A172 (cell line): ENCODE results near the gene CNTN3. TPM values are rescaled to one million over a fixed set of nuclear protein-coding genes. Genes with fewer than 3 reads are reported as not detected.

Source experiments
- DNase-seq: peaks from one replicate; pipeline ENCODE4 v3.0.0-alpha.2; 2015; ENCODE audit warnings: low spot score
- total RNA-seq: library from RNA; depleted of rRNA; stranded (reverse); fragments of >200 nt; shearing (Covaris generic); gene quantifications from 2 replicates; pipeline ENCODE4 v1.2.3, GENCODE V29; 2014; rRNA removed

Gene CNTN3
- not detected in 2 replicates for total RNA-seq

- DNase-seq: no peak
Observed at GRCh38 chr3:74614107-74614967, at the start of gene CNTN3. CNTN3 (minus strand) TSS chr3:74614659; CDS start chr3:74521112, 93,547 bp downstream.

- no peak for DNase-seq
Observed at GRCh38 chr3:74663178-74663577, 48.7 kb upstream of the CNTN3 start.

DNA sequence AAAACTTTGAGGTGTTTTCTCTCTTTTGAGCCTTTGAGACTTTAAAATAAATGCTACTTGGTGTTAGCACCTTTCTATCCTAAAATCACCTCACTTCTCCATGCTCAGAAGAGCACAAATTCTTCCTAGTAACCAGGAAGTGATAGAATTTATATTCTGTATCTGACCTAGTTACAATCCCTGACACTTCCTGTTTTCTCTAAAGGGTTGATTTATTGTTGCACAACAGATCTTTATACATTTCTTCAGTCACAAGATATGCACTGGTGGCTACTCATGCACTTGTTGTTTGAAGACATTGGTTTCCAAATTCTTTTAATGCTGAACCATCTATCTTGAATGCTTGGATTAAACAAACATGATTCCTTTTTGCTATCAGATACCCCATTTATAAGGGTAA is 47.2 kb upstream of the CNTN3 start:
- no peak for DNase-seq

GRCh38 chr3:74651885-74652284 is 37.4 kb upstream of the CNTN3 start:
- no peak for DNase-seq

GRCh38 chr3:74651292-74651691 is 36.8 kb upstream of the CNTN3 start:
- no peak for DNase-seq

DNA sequence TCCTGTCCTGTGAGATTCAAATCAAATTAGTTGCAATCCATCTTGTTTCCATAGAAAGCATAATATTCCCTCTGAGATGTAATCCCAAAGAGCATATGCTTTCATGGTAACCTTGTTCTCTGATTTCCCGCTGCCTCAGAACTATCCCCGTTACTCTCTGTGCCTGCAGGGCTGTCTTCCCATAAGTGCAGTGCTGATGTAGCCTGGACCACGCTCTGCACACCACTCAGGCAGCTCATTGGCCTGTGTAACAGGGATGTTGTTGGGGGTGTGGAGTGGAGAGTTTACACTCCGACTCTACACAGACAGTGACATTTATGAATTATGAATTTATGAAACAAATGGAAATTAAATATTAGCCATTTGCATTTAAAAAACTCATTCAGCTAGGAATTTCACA is 33.6 kb upstream of the CNTN3 start:
- no peak for DNase-seq

DNA sequence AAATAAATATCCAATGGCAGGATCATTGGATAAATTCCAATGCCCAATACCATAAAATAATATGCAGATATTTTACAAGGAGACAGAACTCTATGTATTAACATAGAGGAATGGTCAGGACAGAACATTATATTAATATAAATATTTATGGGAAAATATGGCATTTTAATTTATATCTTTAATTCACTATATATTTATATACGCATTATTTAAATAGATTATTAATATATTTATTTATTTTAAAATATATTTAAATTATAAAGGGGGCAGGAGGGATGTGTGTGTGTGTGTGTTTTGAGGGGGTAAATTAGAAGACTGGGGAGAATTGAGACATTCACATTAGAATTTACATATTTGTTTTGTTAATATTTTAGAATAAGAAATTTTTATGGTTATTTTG is 31.6 kb upstream of the CNTN3 start:
- DNase-seq: no peak

GRCh38 chr3:74643636-74644035 is 29.2 kb upstream of the CNTN3 start:
- DNase-seq: no peak

- no peak for DNase-seq
Observed at GRCh38 chr3:74642876-74643275, 28.4 kb upstream of the CNTN3 start.

- DNase-seq: no peak
Observed at GRCh38 chr3:74640211-74640610, 25.8 kb upstream of the CNTN3 start.

DNA sequence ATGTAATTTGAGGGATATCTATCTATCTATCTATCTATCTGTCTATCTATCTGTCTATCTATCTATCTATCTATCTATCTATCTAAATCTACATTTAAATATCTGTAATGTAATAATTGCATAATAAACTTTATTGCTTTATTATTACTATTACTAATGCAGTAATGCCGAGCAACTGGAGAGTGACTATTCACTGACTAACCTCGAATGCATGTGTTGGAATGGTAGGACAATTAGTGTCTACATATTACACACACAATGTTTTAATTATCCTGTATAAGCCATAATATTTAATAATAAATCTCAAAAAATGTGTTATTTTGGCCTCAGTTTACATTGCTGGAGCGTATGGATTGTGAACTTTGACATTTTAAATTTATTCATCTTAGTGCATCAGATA is 25.2 kb upstream of the CNTN3 start:
- no peak for DNase-seq

DNA sequence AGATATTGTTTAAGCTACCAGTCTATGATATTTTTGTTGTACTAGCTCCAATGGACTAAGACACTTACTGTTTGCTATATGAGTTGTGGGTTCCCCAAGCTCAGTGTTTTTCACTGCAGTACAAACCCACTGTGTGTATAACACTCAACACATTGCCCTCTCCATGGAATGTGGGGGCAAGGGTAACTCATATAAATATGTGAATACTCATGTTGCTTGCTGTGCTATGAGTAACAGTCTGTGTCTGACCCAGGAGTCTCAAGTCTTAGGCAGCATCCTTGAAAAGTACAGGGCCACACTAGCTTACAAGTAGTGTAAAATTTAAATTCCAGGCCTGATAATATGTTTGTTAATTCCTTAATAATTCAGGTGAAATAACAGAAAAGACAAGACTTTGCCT is 22.5 kb upstream of the CNTN3 start:
- DNase-seq: no peak

DNA sequence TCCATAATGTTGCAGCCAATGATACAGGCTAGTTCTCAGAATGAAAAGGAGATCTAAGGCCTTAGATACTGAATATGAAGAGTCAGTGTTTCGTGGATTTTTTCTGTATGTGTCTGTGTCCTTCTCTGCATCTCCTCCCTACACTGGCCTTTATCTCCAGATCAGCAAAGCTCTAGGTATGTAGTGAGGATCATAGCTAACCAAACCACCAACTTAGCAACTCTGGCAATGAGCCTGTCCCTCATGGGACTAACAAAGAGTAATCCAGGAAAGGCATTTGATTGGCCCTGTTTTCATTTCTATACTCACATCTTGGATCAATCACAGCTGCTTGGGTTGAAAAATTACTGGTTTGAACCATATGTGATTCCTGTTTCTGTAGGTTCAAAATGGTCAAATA is 18.6 kb upstream of the CNTN3 start:
- no peak for DNase-seq

GRCh38 chr3:74631351-74632140 is 17.1 kb upstream of the CNTN3 start:
- DNase-seq: no peak

DNA sequence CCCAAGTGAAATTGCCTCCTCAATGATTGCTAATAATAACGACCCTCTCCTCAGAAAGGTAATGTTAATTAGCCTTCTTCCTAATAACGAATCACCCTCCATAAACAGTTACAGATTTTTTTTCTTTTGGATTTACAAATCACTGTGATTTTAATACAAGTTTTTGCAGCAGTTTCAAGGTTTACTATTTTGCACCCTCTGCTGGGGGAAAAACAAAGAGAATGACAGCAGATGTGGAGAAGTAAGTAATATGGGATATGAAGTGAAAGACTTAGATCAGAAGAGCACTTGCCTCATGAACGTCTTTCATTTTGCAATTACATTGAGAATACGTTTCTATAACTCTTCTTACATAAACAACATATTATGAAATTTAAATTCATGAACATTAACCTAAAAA is 16.1 kb upstream of the CNTN3 start:
- DNase-seq: no peak

DNA sequence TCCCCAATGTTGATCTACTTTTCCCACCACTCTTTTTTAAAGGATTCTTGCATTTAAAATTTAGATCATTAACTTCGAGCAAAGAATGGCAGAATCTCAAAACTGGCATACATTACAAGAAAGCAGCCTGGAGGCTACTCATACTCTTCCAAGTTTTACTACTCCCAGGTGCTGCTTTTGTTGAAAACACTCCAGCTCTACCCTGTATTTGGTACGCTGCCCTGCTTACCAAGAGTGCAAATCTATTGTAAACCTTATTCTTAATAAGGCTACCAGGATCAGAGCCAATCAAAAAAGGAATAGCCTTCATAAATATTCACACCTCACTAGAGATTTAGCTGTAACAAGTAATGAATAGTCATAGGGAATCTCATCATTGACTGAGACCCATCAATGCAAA is 11.6 kb upstream of the CNTN3 start:
- DNase-seq: no peak

- DNase-seq: no peak
Observed at GRCh38 chr3:74624301-74624700, 9.8 kb upstream of the CNTN3 start.

DNA sequence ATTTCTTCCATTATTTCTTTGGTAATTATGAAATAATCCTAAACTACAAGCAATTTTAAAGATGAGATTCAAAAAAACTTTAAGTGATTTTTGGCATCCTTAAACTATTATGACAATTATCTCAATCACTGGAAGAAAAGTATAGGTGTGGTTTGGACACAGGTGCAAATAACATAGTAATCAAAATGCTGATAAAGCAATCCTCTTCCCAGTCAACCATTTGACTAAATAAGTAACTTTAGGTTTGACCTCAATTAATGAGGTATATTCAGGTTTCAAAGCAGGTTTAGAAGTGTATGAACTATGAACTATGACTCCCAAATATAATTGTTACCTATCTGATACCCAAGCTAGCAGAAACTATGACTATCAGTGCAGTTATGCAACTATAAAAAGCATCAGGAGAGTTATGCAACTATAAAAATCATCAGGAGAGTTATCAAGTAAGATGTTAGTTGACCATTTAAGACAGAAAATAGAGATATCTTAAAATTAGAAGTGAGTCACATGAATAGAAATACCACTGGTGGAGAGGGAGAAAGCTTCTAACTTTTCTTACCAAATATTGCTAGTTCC is 8.9 kb upstream of the CNTN3 start:
- no peak for DNase-seq

- DNase-seq: no peak
Observed at GRCh38 chr3:74621581-74621980, 7.1 kb upstream of the CNTN3 start.

DNA sequence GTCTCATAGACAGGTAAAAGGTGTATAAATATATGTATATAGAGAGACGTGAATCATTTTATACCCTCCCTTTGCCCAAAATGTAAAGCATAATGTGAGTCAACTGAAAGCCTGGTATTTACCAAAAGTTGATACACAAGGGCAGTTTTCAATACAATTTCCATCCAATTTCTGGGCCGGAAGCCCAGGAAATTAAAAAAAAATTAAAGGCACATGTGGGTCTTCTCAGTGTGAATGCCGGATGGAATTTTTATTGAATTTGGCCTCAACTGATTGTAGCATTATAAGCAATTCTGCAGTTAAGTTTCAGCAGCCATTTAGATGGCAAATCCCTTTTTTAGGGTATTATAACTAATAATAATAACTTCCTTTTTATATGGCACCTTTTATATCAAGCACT is 3.3 kb upstream of the CNTN3 start:
- DNase-seq: no peak

GRCh38 chr3:74613521-74614106 is 845 bp downstream of the CNTN3 start:
- no peak for DNase-seq

DNA sequence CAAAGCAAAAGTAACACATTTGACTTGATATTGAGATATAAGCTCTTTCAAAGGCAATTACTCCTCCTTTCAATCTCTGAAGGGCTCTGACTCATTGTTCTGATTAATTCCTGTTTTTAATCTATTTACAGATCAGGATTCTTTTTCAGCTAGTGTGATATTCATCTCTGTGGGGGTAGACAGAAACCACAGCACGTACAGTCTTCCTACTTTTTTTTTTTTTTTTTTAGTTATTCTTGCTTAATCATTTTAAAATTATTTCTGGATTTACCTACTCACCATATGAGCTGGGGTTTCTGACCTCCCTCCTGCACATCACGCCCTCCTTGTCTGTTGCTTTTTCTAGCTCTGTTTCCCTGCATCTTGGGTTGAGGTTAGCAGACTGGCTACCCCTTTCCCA is 1.4 kb downstream of the CNTN3 start:
- no peak for DNase-seq
